ENCODE results near the gene SLC26A11.

SLC26A11 gene

DNA sequence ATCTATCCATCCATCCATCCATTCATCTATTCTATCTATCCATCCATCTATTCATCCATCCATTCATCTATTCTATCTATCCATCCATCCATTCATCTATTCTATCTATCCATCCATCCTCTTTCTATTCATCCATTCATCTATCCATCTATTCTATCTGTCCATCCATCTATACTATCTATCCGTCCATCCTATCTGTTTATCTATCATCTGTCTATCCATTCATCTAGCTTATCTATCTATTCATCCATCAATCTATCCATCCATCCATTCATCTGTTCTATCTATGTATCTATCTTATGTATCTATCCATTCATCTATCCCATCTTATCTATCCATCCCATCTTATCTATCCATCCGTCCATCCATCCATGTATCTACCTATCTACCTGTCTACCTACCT, 49.2 kb downstream of the SLC26A11 start:
- no peak for ATAC-seq (ENCODE audit: low read depth)
- no peak overlapping the region for H3K27ac ChIP-seq (ENCODE audit: poor library complexity, severe bottlenecking)

DNA sequence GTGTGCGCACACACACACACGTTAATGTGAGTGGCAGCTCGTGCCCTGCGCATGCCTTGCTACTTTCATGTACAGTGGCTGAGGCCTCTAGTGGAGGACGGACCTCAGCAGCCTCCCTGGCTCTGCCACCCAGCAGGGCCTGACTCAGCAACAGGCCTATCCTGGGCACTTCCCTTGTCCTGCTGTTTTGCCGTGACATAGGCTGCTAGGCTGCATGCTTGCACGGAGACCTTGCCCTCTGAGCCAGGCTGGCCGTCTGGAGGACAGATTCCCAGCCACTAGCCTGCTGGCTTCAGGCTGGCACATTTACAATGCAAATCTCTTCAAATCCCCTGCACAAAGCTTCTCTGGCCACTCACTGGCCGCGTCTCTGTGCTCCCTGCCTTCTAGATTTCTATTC, 49.9 kb downstream of the SLC26A11 start:
- Histone ChIP-seq H3K36me3 (ENCODE audit: low read depth) (peaks cover 39% of the 10 kb centered on the region), H3K9me3 (ENCODE audit: severe bottlenecking) (no peaks in the 10 kb centered on the region), H3K27ac (ENCODE audit: poor library complexity, severe bottlenecking) (no peak overlapping the region), H3K4me1 (ENCODE audit: insufficient read depth, poor library complexity, severe bottlenecking) (no peaks in the 10 kb centered on the region), H3K4me3 (ENCODE audit: severe bottlenecking) (no peak overlapping the region), H3K27me3 (ENCODE audit: insufficient read depth, poor library complexity, severe bottlenecking) (no peaks in the 10 kb centered on the region)
- ATAC-seq (ENCODE audit: low read depth): no peak
- no peak for DNase-seq (ENCODE audit: low spot score)
- TF ChIP-seq, protein P1, sequence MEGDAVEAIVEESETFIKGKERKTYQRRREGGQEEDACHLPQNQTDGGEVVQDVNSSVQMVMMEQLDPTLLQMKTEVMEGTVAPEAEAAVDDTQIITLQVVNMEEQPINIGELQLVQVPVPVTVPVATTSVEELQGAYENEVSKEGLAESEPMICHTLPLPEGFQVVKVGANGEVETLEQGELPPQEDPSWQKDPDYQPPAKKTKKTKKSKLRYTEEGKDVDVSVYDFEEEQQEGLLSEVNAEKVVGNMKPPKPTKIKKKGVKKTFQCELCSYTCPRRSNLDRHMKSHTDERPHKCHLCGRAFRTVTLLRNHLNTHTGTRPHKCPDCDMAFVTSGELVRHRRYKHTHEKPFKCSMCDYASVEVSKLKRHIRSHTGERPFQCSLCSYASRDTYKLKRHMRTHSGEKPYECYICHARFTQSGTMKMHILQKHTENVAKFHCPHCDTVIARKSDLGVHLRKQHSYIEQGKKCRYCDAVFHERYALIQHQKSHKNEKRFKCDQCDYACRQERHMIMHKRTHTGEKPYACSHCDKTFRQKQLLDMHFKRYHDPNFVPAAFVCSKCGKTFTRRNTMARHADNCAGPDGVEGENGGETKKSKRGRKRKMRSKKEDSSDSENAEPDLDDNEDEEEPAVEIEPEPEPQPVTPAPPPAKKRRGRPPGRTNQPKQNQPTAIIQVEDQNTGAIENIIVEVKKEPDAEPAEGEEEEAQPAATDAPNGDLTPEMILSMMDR (IDR thresholded peaks at IDR 0.05; ENCODE audit: poor library complexity, severe bottlenecking): no peak

More for the DNA sequence above, 49.2 kb downstream of the SLC26A11 start:
- Histone ChIP-seq H3K4me3 (ENCODE audit: severe bottlenecking) (no peak overlapping the region), H3K27me3 (ENCODE audit: insufficient read depth, poor library complexity, severe bottlenecking) (no peaks in the 10 kb centered on the region), H3K4me1 (ENCODE audit: insufficient read depth, poor library complexity, severe bottlenecking) (no peaks in the 10 kb centered on the region), H3K9me3 (ENCODE audit: severe bottlenecking) (no peaks in the 10 kb centered on the region), H3K36me3 (ENCODE audit: low read depth) (peaks cover 44% of the 10 kb centered on the region)
- TF ChIP-seq, protein P1 (IDR thresholded peaks at IDR 0.05; ENCODE audit: poor library complexity, severe bottlenecking): no peak
- DNase-seq (ENCODE audit: low spot score): no peak

DNA sequence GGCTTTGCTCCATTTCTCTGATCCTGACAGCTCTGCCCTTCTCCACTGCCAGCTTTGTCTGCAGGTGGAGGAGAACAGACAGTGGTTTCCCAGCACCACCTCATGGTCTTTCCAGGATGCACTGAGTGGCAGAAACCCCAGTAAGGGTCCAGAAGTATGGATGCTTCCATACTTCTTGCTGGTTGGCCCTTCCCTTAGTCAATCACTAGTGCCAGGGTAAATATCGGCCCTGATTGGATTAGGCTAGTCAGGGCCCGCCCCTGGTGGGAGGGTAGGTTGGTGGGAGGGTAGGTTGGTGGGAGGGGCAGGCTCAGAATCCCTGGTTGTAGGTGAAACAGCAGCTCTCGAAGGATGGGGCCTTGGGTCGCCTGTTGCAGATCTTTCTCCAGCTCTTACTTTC, 50.6 kb downstream of the SLC26A11 start:
- H3K27ac ChIP-seq (ENCODE audit: poor library complexity, severe bottlenecking): no peak overlapping the region
- peaks cover 35% of the 10 kb centered on the region for H3K36me3 ChIP-seq (ENCODE audit: low read depth)
- H3K4me3 ChIP-seq (ENCODE audit: severe bottlenecking): no peak overlapping the region
- no peaks in the 10 kb centered on the region for H3K4me1 ChIP-seq (ENCODE audit: insufficient read depth, poor library complexity, severe bottlenecking)
- ATAC-seq (ENCODE audit: low read depth) (peak; percentile 71), DNase-seq (ENCODE audit: low spot score) (no peak)
- no peaks in the 10 kb centered on the region for H3K27me3 ChIP-seq (ENCODE audit: insufficient read depth, poor library complexity, severe bottlenecking)
- TF ChIP-seq, protein P1 (IDR thresholded peaks at IDR 0.05; ENCODE audit: poor library complexity, severe bottlenecking): no peak
- H3K9me3 ChIP-seq (ENCODE audit: severe bottlenecking): no peaks in the 10 kb centered on the region

DNA sequence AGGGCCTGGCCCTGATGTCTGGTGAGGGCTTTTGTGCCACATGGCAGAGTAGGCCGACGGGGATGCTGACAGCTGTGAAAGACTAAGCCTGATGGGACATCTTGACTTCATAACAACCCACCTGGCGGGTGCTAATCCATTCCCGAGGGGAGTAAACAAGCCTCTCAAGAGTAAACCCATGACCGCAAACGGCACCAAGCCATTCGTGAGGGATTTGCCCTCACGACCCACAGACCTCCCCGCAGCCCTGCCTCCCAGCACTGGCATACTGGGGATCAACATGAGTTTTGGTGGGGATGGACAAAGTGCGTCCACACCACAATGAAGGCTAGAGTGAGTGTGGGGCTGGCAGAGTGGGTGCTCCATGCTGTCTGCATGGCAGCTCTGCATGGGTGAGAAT, 52.1 kb downstream of the SLC26A11 start:
- Histone ChIP-seq H3K27me3 (ENCODE audit: insufficient read depth, poor library complexity, severe bottlenecking) (no peaks in the 10 kb centered on the region), H3K36me3 (ENCODE audit: low read depth) (peaks cover 42% of the 10 kb centered on the region), H3K4me1 (ENCODE audit: insufficient read depth, poor library complexity, severe bottlenecking) (no peaks in the 10 kb centered on the region), H3K27ac (ENCODE audit: poor library complexity, severe bottlenecking) (no peak overlapping the region), H3K4me3 (ENCODE audit: severe bottlenecking) (no peak overlapping the region), H3K9me3 (ENCODE audit: severe bottlenecking) (no peaks in the 10 kb centered on the region)
- TF ChIP-seq, protein P1 (IDR thresholded peaks at IDR 0.05; ENCODE audit: poor library complexity, severe bottlenecking): no peak
- DNase-seq (ENCODE audit: low spot score): no peak
- ATAC-seq (ENCODE audit: low read depth): no peak

DNA sequence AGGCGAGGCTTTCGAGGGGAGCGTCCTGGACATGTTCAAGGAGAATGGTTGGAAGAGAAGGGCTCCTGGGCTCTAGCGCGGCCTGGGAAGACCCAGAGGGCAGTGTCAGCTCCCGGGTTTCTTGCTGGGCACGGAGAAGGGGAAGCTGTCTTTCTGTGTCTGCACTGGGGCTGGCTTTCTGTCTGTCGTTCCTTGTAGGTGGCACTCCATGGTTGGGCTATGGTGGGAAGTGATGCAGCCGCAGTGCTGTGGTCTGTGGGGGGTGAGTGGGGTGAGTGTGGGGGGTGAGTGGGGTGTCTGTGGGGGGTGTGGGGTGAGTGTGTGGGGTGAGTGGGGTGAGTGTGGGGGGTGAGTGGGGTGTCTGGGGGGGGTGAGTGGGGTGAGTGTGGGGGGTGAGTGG, 54.1 kb downstream of the SLC26A11 start:
- Histone ChIP-seq H3K4me1 (ENCODE audit: insufficient read depth, poor library complexity, severe bottlenecking) (no peaks in the 10 kb centered on the region), H3K27ac (ENCODE audit: poor library complexity, severe bottlenecking) (no peak overlapping the region), H3K4me3 (ENCODE audit: severe bottlenecking) (no peak overlapping the region), H3K36me3 (ENCODE audit: low read depth) (peaks cover 41% of the 10 kb centered on the region), H3K27me3 (ENCODE audit: insufficient read depth, poor library complexity, severe bottlenecking) (no peaks in the 10 kb centered on the region), H3K9me3 (ENCODE audit: severe bottlenecking) (no peaks in the 10 kb centered on the region)
- DNase-seq (ENCODE audit: low spot score): no peak
- ATAC-seq (ENCODE audit: low read depth): no peak
- TF ChIP-seq, protein P1 (IDR thresholded peaks at IDR 0.05; ENCODE audit: poor library complexity, severe bottlenecking): no peak

Measured in RWPE2 (cell line).